CD4-positive, alpha-beta T cell treated with Interleukin-15 for 4 hours (primary cell): Measurements from ENCODE around the gene GNA14.
"Not testable (repeated sequence)": the region's sequence is repeated elsewhere in the genome, so short reads cannot be mapped to it uniquely, and the experiment has no call there.

Experiments used
- DNase-seq: peaks from one replicate; pipeline ENCODE4 v3.0.0-alpha.2; 2020; ENCODE audit warnings: low spot score

GNA14 gene

GRCh38 chr9:77648234-77649108, at the start of gene GNA14:
GNA14 (minus strand) TSS chr9:77648322; CDS start chr9:77647793, 529 bp downstream.
- DNase-seq = no peak

- DNase-seq = no peak
These were observed 49.3 kb upstream of the GNA14 start for GRCh38 chr9:77697238-77697984.

- DNase-seq = not testable (repeated sequence)
These were observed 42.6 kb upstream of the GNA14 start for GRCh38 chr9:77690723-77691122.

GRCh38 chr9:77690119-77690518, 42.0 kb upstream of the GNA14 start:
- DNase-seq = not testable (repeated sequence)

GRCh38 chr9:77687737-77688136, 39.6 kb upstream of the GNA14 start:
- DNase-seq = not testable (repeated sequence)

GRCh38 chr9:77680581-77680980, 32.5 kb upstream of the GNA14 start:
- DNase-seq = no peak

GRCh38 chr9:77679661-77680368, 31.7 kb upstream of the GNA14 start:
- no peak for DNase-seq

GRCh38 chr9:77679088-77679487, 31.0 kb upstream of the GNA14 start:
- DNase-seq = no peak

- no peak for DNase-seq
These were observed 29.9 kb upstream of the GNA14 start for GRCh38 chr9:77677957-77678535.

- DNase-seq = no peak
These were observed 29.3 kb upstream of the GNA14 start for GRCh38 chr9:77677397-77677796.

- DNase-seq = no peak
These were observed 26.0 kb upstream of the GNA14 start for GRCh38 chr9:77673941-77674791.

- DNase-seq = no peak
These were observed 24.1 kb upstream of the GNA14 start for GRCh38 chr9:77672183-77672582.

- no peak for DNase-seq
These were observed 19.0 kb upstream of the GNA14 start for GRCh38 chr9:77667151-77667550.

GRCh38 chr9:77663754-77664153, 15.6 kb upstream of the GNA14 start:
- no peak for DNase-seq

GRCh38 chr9:77661566-77662085, 13.5 kb upstream of the GNA14 start:
- no peak for DNase-seq

GRCh38 chr9:77659926-77660325, 11.8 kb upstream of the GNA14 start:
- DNase-seq = no peak

- DNase-seq = no peak
These were observed 3.1 kb upstream of the GNA14 start for GRCh38 chr9:77651203-77651602.

- no peak for DNase-seq
These were observed 1.1 kb upstream of the GNA14 start for GRCh38 chr9:77649109-77649812.

GRCh38 chr9:77647267-77648233, 572 bp downstream of the GNA14 start:
- DNase-seq = no peak
